ENCODE measurements around the gene ZNF232. TPM values are rescaled to one million over a fixed set of nuclear protein-coding genes. Genes with fewer than 3 reads are reported as not detected.
"Not testable (repeated sequence)": the region's sequence is repeated elsewhere in the genome, so short reads cannot be mapped to it uniquely, and the experiment has no call there.

Gene ZNF232
- polyA plus RNA-seq, 1 donor = 11.1 TPM

GRCh38 chr17:5135726-5136579 is 24.3 kb upstream of the ZNF232 start:
- WGBS (ENCODE audit: insufficient coverage, low lambda C conversion rate) = no CpG with 5 or more reads among the region's 14 CpGs
- no peaks in the 10 kb centered on the region for H3K27me3 ChIP-seq (ENCODE audit: control insufficient read depth, insufficient read depth, low read length)
- H3K36me3 ChIP-seq (ENCODE audit: control insufficient read depth, insufficient read depth, low read length) = no peaks in the 10 kb centered on the region
- no peaks in the 10 kb centered on the region for H3K9me3 ChIP-seq (ENCODE audit: control insufficient read depth, low read depth, low read length)
- no peak overlapping the region for H3K27ac ChIP-seq (ENCODE audit: low read length)
- no peaks in the 10 kb centered on the region for H3K4me1 ChIP-seq (ENCODE audit: control insufficient read depth, insufficient read depth, low read length)
- no peak for DNase-seq
- H3K4me3 ChIP-seq (ENCODE audit: low read length) = no peak overlapping the region

- WGBS (ENCODE audit: insufficient coverage, low lambda C conversion rate) = no CpG with 5 or more reads among the region's 8 CpGs
- H3K4me3 ChIP-seq (ENCODE audit: low read length); H3K27me3 ChIP-seq (ENCODE audit: control insufficient read depth, insufficient read depth, low read length); DNase-seq; H3K4me1 ChIP-seq (ENCODE audit: control insufficient read depth, insufficient read depth, low read length); H3K27ac ChIP-seq (ENCODE audit: low read length); H3K36me3 ChIP-seq (ENCODE audit: control insufficient read depth, insufficient read depth, low read length); H3K9me3 ChIP-seq (ENCODE audit: control insufficient read depth, low read depth, low read length): not testable (repeated sequence)
Observed at GRCh38 chr17:5135131-5135712, 23.5 kb upstream of the ZNF232 start.

GRCh38 chr17:5134571-5134970 is 22.9 kb upstream of the ZNF232 start:
- no CpG with 5 or more reads among the region's 11 CpGs for WGBS (ENCODE audit: insufficient coverage, low lambda C conversion rate)
- H3K9me3 ChIP-seq (ENCODE audit: control insufficient read depth, low read depth, low read length); H3K4me3 ChIP-seq (ENCODE audit: low read length); H3K27me3 ChIP-seq (ENCODE audit: control insufficient read depth, insufficient read depth, low read length); DNase-seq; H3K36me3 ChIP-seq (ENCODE audit: control insufficient read depth, insufficient read depth, low read length); H3K4me1 ChIP-seq (ENCODE audit: control insufficient read depth, insufficient read depth, low read length); H3K27ac ChIP-seq (ENCODE audit: low read length): not testable (repeated sequence)

DNA sequence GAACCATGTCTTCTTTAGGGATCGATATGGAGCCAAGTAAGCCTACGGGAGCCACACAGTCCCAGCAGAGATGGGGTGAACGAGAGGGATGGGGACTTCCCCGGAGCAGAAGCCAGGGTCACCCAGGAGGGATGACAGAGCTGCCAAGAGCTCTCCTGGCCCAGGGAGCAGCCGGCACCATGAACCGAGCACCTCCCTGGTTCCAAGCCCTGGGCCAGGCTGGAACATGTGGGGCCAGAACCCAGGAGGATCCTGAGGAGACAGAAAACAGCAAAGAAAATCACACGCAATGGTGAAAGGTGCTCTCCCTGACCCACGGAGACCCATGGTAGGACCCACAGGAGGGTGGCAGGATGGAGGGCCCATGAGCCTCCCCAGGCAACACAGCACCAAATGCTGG is 22.3 kb upstream of the ZNF232 start:
- not testable (repeated sequence) for H3K27ac ChIP-seq (ENCODE audit: low read length); H3K4me1 ChIP-seq (ENCODE audit: control insufficient read depth, insufficient read depth, low read length); H3K27me3 ChIP-seq (ENCODE audit: control insufficient read depth, insufficient read depth, low read length); H3K36me3 ChIP-seq (ENCODE audit: control insufficient read depth, insufficient read depth, low read length); H3K9me3 ChIP-seq (ENCODE audit: control insufficient read depth, low read depth, low read length); H3K4me3 ChIP-seq (ENCODE audit: low read length); DNase-seq
- no CpG with 5 or more reads among the region's 8 CpGs for WGBS (ENCODE audit: insufficient coverage, low lambda C conversion rate)

DNA sequence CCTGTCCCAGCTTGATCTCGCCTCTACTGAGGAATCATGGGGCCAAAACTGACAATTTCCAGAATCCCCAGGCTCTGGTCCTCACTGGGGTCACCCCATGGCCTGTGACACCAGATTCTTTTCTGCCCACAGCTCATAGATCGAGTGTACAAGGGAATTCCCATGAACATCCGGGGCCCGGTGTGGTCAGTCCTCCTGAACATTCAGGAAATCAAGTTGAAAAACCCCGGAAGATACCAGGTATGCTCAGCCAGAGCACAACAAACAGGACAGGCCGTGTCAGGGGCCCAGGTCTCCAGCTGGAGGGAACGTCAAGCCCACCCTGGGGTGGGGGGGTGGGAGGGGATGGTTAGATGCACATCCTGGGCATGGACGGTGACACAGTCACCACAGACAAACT is 21.6 kb upstream of the ZNF232 start:
- no CpG with 5 or more reads among the region's 8 CpGs for WGBS (ENCODE audit: insufficient coverage, low lambda C conversion rate)
- no peak for DNase-seq
- no peaks in the 10 kb centered on the region for H3K9me3 ChIP-seq (ENCODE audit: control insufficient read depth, low read depth, low read length)
- H3K27me3 ChIP-seq (ENCODE audit: control insufficient read depth, insufficient read depth, low read length) = no peaks in the 10 kb centered on the region
- H3K4me1 ChIP-seq (ENCODE audit: control insufficient read depth, insufficient read depth, low read length) = no peaks in the 10 kb centered on the region
- H3K27ac ChIP-seq (ENCODE audit: low read length) = no peak overlapping the region
- no peaks in the 10 kb centered on the region for H3K36me3 ChIP-seq (ENCODE audit: control insufficient read depth, insufficient read depth, low read length)
- H3K4me3 ChIP-seq (ENCODE audit: low read length) = no peak overlapping the region

DNA sequence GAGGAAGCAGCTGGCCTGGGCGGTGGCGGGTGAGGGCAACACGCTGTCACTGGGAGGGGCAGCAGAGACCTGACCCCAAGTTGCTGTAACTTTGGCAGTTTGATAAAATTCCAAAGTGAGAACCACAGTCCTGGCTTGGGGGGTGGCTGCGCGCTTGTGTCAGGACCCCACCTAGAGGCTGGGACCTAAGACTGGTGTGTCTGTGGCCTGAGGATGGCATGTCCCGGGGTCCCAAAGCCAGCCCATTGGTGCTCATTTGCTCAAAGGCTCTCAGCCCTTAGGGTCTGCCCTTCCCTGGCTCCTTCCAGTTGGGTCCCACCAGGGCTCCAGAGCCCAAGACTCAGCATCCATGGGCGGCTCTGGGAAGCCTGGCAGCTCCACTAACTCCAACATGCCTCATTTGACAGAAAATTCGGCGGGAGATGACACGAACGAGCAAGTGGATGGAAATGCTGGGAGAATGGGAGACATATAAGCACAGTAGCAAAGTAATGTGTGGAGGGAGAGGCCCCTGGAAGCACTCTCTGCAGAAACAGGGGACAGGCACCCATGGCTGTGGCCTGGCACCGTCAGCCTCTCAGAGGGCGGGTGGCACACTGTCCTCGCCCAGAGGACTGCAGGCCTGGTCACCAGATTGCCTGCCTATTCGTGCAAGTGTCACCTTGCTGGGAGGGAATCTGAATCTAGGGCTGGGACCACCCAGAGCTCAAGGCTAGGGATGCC is 21.0 kb upstream of the ZNF232 start:
- not testable (repeated sequence) for H3K4me3 ChIP-seq (ENCODE audit: low read length); H3K9me3 ChIP-seq (ENCODE audit: control insufficient read depth, low read depth, low read length); DNase-seq; H3K27ac ChIP-seq (ENCODE audit: low read length); H3K27me3 ChIP-seq (ENCODE audit: control insufficient read depth, insufficient read depth, low read length); H3K36me3 ChIP-seq (ENCODE audit: control insufficient read depth, insufficient read depth, low read length); H3K4me1 ChIP-seq (ENCODE audit: control insufficient read depth, insufficient read depth, low read length)
- WGBS (ENCODE audit: insufficient coverage, low lambda C conversion rate) = 90% methylated on average over 2 of the region's 15 CpGs

DNA sequence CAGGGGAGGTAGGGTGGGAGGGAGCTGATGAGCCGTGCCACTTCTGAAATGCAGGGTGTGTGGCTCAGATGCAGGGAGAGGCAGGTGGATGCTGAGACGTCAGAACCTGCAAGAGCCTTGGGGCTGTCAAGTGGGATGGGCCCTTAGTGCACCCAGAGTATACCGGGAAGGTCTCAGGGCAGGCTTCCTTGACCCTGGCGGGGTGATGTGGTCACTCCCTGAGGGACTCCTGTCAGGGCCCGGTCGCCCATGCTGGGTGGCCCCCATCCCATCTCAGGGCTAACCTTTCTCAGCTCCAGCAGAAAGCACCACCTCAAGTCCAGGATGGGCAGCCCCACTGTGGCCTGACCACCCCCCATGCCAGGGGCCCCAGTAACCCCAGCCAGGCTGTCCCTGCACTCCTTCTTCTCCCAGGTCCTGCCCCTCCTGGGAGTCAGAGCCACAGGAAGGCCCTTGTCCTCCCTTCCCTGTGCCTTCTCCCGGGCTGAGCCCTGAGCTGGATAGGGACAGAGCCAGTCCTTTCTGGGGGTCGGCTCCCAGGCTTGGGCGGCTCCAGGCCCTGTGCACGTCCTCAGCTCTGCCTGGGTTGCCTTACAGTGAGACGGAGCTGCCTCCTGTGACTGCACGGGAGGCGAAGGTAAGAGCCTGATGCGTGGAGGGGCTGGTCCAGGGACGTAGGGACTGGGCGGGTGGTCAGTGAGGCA is 20.3 kb upstream of the ZNF232 start:
- no CpG with 5 or more reads among the region's 16 CpGs for WGBS (ENCODE audit: insufficient coverage, low lambda C conversion rate)
- H3K27ac ChIP-seq (ENCODE audit: low read length); DNase-seq: not testable (repeated sequence)

DNA sequence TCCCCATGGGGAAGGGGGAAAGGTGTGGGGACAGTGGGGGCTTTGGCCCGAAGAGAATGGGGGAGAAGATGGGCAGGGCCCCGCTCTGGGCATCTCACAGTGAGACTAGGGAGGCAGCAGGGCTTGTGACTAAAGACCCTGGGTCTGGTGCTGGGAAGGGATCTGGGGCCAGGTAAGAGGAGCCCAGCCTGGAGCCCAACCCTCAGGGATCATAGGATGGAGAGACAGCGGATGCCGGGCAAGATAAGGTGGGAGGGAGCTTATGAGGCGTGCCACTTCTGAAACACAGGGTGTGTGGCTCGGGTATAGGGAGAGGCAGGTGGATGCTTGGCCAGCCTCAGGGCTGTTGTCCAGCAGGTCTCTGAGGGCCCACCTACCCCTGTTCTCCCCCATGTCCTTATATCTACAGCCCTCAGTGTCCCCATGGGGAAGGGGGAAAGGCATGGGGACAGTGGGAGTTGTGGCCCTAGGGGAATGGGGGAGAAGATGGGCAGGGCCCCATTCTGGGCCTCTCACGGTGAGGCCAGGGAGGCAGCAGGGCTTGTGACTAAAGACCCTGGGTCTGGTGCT is 19.6 kb upstream of the ZNF232 start:
- DNase-seq = no peak
- Histone ChIP-seq H3K27me3 (ENCODE audit: control insufficient read depth, insufficient read depth, low read length) (no peaks in the 10 kb centered on the region), H3K27ac (ENCODE audit: low read length) (no peak overlapping the region), H3K36me3 (ENCODE audit: control insufficient read depth, insufficient read depth, low read length) (no peaks in the 10 kb centered on the region), H3K9me3 (ENCODE audit: control insufficient read depth, low read depth, low read length) (no peaks in the 10 kb centered on the region), H3K4me3 (ENCODE audit: low read length) (no peak overlapping the region), H3K4me1 (ENCODE audit: control insufficient read depth, insufficient read depth, low read length) (no peaks in the 10 kb centered on the region)
- no CpG with 5 or more reads among the region's 7 CpGs for WGBS (ENCODE audit: insufficient coverage, low lambda C conversion rate)

More for the DNA sequence above, 20.3 kb upstream of the ZNF232 start:
- H3K4me1 ChIP-seq (ENCODE audit: control insufficient read depth, insufficient read depth, low read length); H3K27me3 ChIP-seq (ENCODE audit: control insufficient read depth, insufficient read depth, low read length); H3K9me3 ChIP-seq (ENCODE audit: control insufficient read depth, low read depth, low read length); H3K4me3 ChIP-seq (ENCODE audit: low read length); H3K36me3 ChIP-seq (ENCODE audit: control insufficient read depth, insufficient read depth, low read length): not testable (repeated sequence)

DNA sequence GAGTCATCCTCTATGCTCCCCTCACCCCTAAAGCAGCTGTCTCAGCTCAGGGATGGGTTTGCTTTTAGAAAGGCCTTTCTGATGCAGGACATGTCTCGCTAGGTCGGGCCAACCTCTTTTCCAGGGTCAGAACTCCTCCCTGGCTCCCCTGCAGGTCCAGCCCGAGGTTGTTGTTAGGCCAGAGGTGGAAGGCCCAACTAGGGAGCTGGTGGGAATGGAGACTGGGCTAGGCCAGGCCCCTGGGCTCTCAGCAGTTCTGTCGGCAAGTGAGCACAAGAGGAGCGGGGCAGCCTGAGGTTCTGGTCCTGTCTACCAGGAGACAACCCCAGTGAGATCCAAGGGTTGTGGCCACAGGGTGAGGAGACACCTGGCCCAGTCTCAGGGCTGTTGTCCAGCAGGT is 19.0 kb upstream of the ZNF232 start:
- not testable (repeated sequence) for H3K27me3 ChIP-seq (ENCODE audit: control insufficient read depth, insufficient read depth, low read length); H3K4me3 ChIP-seq (ENCODE audit: low read length); H3K27ac ChIP-seq (ENCODE audit: low read length); H3K9me3 ChIP-seq (ENCODE audit: control insufficient read depth, low read depth, low read length); H3K4me1 ChIP-seq (ENCODE audit: control insufficient read depth, insufficient read depth, low read length); DNase-seq; H3K36me3 ChIP-seq (ENCODE audit: control insufficient read depth, insufficient read depth, low read length)
- WGBS (ENCODE audit: insufficient coverage, low lambda C conversion rate) = no CpG with 5 or more reads among the region's 5 CpGs

DNA sequence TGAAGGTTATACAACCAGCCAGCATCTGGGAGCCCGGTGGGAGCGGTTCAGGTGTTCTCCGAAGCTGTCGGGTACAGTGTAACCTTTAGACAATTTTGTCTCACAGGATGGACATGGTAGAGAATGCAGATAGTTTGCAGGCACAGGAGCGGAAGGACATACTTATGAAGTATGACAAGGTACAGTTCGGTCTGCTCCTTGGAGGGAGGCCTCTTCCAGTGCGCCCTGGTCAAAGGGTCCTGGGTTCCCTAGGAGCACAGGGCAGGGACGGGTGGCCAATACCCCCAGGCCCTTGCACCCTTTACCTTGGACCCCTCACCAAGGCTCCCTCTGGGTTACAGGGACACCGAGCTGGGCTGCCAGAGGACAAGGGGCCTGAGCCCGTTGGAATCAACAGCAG is 18.6 kb upstream of the ZNF232 start:
- WGBS (ENCODE audit: insufficient coverage, low lambda C conversion rate) = no CpG with 5 or more reads among the region's 10 CpGs
- not testable (repeated sequence) for DNase-seq; H3K4me3 ChIP-seq (ENCODE audit: low read length); H3K27me3 ChIP-seq (ENCODE audit: control insufficient read depth, insufficient read depth, low read length); H3K9me3 ChIP-seq (ENCODE audit: control insufficient read depth, low read depth, low read length); H3K36me3 ChIP-seq (ENCODE audit: control insufficient read depth, insufficient read depth, low read length); H3K27ac ChIP-seq (ENCODE audit: low read length); H3K4me1 ChIP-seq (ENCODE audit: control insufficient read depth, insufficient read depth, low read length)

All from large intestine (tissue), 3 donors.